ENCODE results near the gene RNF38.

RNF38 gene

GRCh38 chr9:36337002-36337401, 63.1 kb downstream of the RNF38 start:
- TF ChIP-seq TEAD4 (IDR thresholded peaks at IDR 0.05), result no peak
- TF ChIP-seq CEBPB (IDR thresholded peaks at IDR 0.05), result no peak
- no peak for TF ChIP-seq RAD21 (IDR thresholded peaks at IDR 0.05; ENCODE audit: low read depth)
- no peak for TF ChIP-seq EP300 (IDR thresholded peaks at IDR 0.05; ENCODE audit: borderline replicate concordance)
- TF ChIP-seq YY1 (IDR thresholded peaks at IDR 0.05; ENCODE audit: low read depth), result no peak
- TF ChIP-seq FOXM1 (IDR thresholded peaks at IDR 0.05; ENCODE audit: borderline replicate concordance, low read depth), result no peak
- TF ChIP-seq MAX (IDR thresholded peaks at IDR 0.05), result no peak
- no peak for TF ChIP-seq USF1 (IDR thresholded peaks at IDR 0.05)
- no peak for TF ChIP-seq CREB1 (IDR thresholded peaks at IDR 0.05; ENCODE audit: low read depth)
- no peak for TF ChIP-seq ZBTB7A (IDR thresholded peaks at IDR 0.05; ENCODE audit: low read depth)
- no peak for TF ChIP-seq REST (IDR thresholded peaks at IDR 0.05; ENCODE audit: low read depth)
- TF ChIP-seq NFIC (IDR thresholded peaks at IDR 0.05), result no peak
- no peak for TF ChIP-seq TCF12 (IDR thresholded peaks at IDR 0.05; ENCODE audit: low read depth)

GRCh38 chr9:36336131-36336907, 63.8 kb downstream of the RNF38 start:
- TF ChIP-seq ZBTB7A (IDR thresholded peaks at IDR 0.05; ENCODE audit: low read depth) (no peak), REST (IDR thresholded peaks at IDR 0.05; ENCODE audit: low read depth) (no peak), TEAD4 (IDR thresholded peaks at IDR 0.05) (no peak), EP300 (IDR thresholded peaks at IDR 0.05; ENCODE audit: borderline replicate concordance) (no peak), CEBPB (IDR thresholded peaks at IDR 0.05) (no peak)

- no peak for TF ChIP-seq CREB1 (IDR thresholded peaks at IDR 0.05; ENCODE audit: low read depth)
- TF ChIP-seq ZBTB7A (IDR thresholded peaks at IDR 0.05; ENCODE audit: low read depth), result no peak
- TF ChIP-seq TCF12 (IDR thresholded peaks at IDR 0.05; ENCODE audit: low read depth), result no peak
- no peak for TF ChIP-seq CEBPB (IDR thresholded peaks at IDR 0.05)
- no peak for TF ChIP-seq EP300 (IDR thresholded peaks at IDR 0.05; ENCODE audit: borderline replicate concordance)
- TF ChIP-seq EGR1 (IDR thresholded peaks at IDR 0.05), result no peak
- no peak for TF ChIP-seq FOXM1 (IDR thresholded peaks at IDR 0.05; ENCODE audit: borderline replicate concordance, low read depth)
- no peak for TF ChIP-seq RAD21 (IDR thresholded peaks at IDR 0.05; ENCODE audit: low read depth)
Measured at GRCh38 chr9:36332006-36332405, 68.1 kb downstream of the RNF38 start.

- TF ChIP-seq RAD21 (IDR thresholded peaks at IDR 0.05; ENCODE audit: low read depth) (peak; percentile 83), NFIC (IDR thresholded peaks at IDR 0.05) (no peak)
Measured at GRCh38 chr9:36328798-36329411, 71.2 kb downstream of the RNF38 start.

GRCh38 chr9:36325081-36325828, 74.8 kb downstream of the RNF38 start:
- TF ChIP-seq EGR1 (IDR thresholded peaks at IDR 0.05), result no peak

GRCh38 chr9:36323926-36324325, 76.1 kb downstream of the RNF38 start:
- TF ChIP-seq TCF12 (IDR thresholded peaks at IDR 0.05; ENCODE audit: low read depth) (no peak), TAF1 (IDR thresholded peaks at IDR 0.05; ENCODE audit: low read depth) (no peak), YY1 (IDR thresholded peaks at IDR 0.05; ENCODE audit: low read depth) (no peak), ZBTB7A (IDR thresholded peaks at IDR 0.05; ENCODE audit: low read depth) (no peak), TEAD4 (IDR thresholded peaks at IDR 0.05) (no peak), MAX (IDR thresholded peaks at IDR 0.05) (no peak), CREB1 (IDR thresholded peaks at IDR 0.05; ENCODE audit: low read depth) (no peak), REST (IDR thresholded peaks at IDR 0.05; ENCODE audit: low read depth) (no peak), RAD21 (IDR thresholded peaks at IDR 0.05; ENCODE audit: low read depth) (no peak), NFIC (IDR thresholded peaks at IDR 0.05) (no peak), USF1 (IDR thresholded peaks at IDR 0.05) (no peak), CEBPB (IDR thresholded peaks at IDR 0.05) (no peak), EGR1 (IDR thresholded peaks at IDR 0.05) (no peak), FOXM1 (IDR thresholded peaks at IDR 0.05; ENCODE audit: borderline replicate concordance, low read depth) (no peak), EP300 (IDR thresholded peaks at IDR 0.05; ENCODE audit: borderline replicate concordance) (no peak)
